GM21619 (cell line): Measurements from ENCODE around the gene SF3A1.

Experiments used
- ATAC-seq: cut with Tn5 transposase; IDR thresholded peaks from one replicate; pipeline ENCODE4 v1.9.1; 2021; ENCODE audit not compliant: unreplicated experiment

SF3A1 gene

DNA sequence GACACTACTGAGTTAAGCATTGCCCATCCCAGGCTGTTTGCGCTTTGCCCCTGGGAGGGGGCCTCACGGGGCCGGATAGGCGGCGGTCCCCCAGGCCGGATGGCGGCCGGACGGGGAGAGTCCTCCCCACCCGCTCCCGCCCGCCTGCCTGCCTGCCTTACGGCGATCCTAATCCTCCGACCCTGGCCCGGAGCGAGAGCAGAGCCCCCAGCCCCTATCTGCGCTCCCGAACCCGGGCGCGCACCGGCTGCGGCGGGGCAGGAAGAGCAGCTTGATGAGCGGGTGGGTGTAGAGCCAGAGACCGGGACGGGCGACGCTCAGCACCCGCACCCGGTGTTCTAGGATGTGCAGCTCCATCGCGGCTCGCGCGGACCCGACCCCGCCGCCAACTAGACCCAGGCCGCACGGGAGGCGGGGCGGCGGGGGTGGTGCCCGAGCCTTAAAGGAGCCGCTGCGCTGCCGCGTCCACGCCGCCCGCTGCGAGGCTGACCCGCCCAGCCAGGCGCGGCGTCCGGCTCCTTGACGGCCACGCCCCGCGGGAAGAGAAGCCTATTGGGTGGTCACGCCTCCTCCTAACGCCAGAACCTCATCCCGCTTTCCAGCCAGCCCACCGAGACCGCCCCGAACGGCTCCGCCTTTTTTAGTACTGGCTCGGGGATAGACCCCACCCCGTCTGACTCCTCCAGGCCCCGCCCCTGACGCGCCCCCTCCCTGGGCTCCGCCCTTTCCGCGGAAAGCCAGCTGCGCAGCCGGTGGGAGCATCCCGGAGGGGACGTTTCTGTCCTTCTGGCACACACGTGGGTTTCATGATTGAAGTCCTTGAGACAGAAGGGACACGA is 67.3 kb downstream of the SF3A1 start, which contains the start of gene CASTOR1:
TSS of gene CASTOR1 (minus strand) at position 365 of the 839 bp plus-strand sequence. CDS start at position 357, 8 bp downstream.
- ATAC-seq, result peak; percentile 54

DNA sequence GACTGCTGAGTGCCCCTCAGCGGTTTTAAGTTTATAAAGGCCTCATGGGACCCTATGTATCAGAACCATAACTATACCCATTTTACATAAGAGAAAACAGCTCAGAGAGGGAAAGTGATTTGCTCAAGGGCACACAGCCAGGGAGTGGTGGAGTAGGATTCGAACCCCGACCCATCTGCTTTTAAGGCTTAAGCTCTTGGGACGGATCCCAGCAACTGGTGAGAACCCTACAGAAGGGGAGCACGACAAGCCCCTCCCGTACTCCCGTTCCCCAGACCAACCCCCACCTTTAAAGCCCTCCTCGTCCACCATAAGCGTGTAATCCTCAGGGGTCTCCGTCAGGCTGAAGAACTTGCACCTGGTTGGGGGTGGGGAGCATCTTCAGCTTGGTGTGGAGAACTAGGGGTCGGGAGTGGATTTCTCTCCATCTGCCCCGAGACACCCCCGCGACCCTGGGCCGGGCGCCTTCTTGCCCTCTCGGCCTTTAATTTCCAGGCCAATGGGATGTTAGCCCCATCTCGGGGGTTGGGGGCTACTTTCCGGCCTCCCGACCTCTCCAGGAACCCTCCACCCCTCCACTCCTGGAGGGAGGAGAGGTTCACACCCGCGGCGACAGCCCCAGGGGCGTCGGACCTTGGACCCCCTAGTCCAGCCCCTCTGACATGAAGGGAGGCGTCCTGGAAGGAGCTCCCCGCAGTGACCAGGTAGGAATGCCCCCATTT is 68.1 kb downstream of the SF3A1 start:
- no peak for ATAC-seq

DNA sequence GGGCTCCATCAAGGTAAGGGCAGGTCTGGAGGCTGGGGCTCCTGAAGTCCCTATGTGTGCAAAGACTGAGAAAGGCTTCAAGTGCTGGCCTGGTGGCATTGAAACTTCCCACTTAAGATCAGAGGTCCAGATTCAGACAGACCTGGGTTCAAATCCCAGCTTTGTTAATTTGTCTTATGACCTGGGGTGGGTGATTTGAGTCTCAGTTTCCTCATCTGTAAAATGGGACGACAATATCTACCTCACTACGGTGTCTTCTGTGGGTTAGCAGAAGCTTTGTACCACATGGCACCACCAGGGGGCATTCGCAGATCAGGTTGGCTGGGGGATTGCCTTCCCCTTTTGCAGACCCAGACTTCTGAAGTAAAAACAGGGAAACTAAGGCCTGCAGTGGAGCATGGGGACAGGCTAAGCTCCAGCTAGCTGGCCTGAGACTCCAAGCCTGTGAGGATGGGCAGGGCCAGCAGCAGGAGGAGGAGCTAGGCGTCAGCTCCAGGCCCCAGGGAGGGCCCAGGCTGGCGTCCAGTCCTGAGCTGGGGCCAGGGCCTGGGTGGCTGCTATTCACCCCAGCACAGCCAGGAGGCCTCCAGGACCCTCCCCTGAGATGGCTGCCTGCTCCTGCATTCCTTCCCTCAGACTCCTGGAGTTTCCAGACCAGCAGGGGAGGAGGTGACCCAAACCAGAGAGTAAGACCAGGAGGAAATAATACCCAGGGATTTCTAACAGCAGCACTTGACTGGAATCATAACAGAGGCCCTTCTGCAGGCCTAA is 68.9 kb downstream of the SF3A1 start:
- no peak for ATAC-seq

DNA sequence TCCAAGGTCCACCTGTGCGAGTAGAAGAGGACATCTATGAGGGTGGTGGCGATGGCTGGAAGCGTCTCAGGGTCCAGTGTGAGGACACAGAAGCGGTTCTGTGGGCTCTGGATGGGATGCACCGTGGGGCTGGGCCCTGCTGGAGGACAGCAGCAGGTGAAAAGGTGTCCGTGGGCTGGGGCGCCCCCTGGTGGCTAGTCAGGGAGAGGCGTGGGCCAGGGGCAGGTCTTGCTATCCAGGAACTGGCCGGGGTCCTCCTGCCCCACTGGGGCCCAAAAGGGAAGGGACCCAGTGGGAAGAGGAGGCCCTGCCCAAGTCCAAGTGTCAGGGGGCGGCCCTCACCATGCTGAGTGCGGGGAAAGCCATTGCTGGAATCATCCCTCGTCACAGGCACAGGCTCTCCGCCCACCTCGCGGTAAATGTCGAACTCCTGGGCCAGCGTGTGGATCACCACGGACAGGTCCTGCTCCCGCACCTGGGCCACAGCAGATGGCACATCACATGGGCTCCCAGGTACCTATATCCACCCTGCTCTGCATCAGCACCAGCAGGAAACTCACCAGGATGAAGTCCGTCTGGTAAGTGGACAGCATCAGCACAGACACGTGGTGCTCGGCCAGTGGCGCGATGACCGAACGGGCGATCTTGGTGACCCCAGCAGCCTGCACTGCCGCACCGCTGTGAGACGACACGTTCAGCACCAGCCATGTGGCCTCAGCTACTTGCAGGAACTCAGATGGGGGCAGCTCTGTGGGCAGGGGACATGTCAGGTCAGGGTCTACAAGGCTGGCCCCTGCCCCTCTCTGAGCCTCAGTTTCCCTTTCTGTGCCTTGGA is 69.7 kb downstream of the SF3A1 start:
- ATAC-seq, result no peak

DNA sequence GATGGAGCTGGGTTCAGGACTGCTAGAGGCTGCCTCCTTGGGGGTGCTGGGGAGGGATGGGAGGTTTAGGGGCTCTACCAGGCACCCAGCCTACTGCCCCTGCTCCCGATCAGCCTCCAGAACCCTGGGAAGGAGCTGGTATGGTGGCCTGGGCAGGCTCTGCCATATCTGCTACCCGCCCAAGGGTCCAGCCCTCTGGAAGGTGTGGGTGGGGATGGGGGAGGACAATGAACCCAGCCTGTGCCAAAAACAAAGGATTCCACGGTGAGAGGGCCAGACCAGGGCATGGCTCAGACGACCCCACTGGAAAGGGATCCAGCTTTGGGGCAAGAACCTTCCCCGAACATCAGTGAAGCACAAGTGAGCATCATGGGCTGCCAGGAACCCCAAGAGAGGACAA is 70.4 kb downstream of the SF3A1 start:
- no peak for ATAC-seq

DNA sequence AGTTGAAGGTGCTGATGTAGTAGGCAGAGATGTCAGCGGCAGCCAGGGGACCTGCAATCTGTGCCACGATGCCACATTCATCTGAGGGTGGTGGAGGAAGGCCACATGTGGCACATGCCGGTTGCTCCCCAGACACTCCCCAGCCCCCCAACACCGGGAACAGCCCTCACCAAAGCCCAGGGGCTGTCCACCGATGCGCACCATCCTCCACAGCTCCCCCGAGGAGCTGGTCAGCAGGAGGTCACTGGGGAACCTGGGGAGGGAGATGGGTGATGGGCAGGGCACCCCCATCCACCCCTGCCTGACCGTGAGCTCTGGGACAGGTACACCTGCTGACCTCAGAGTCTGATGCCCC is 70.9 kb downstream of the SF3A1 start:
- no peak for ATAC-seq

DNA sequence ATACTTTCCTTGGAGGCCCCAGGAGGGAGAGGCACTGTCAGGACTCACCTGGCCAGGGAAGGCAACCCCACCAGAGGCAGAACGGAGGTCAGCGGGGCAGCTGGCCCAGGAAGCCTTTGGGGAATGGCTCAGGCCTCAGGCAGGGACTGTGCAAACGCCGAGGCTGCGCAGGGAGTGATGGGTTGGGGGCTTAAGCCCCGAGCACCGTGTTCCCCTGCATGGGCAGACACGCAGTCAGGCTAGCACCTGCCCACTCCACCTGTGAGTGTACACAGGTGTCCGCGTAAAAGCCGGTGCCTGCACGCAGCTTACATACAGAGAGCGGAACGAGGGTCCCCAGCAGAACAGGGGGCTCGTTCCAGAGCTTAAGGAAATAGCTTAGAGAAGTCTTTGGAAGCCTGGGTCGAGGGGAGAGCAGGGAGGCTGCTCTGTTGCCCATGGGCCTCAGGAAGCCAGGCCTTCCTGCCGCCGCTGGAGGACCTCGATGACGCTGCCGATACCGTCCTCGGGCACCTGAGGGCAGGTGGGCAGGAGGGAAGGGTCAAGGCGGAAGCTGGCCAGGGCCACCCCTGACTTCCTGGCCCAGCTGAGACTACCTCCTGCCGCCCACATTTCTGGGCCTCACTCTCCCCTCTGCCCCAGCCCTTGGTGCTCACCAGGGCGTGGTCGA is 71.4 kb downstream of the SF3A1 start:
- no peak for ATAC-seq

DNA sequence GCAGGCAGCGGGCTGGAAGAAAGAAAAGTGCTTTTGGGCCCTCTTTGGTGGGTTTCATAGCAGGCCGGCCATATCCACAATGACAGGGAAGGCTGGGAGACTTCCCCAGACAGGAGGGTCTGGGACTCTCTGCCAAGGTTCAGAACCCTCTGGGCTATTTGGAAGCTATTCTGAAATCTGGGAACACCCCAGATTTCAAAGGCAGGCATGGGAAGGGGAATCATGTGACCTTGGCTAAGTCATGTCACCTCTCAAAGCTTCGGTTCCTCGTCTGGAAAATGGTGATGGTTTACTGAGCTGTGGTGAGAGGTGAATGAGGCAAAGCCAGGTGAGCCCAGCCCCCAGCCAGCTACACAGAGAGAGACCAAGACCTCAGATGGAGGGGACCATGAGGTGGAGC is 72.0 kb downstream of the SF3A1 start:
- no peak for ATAC-seq

DNA sequence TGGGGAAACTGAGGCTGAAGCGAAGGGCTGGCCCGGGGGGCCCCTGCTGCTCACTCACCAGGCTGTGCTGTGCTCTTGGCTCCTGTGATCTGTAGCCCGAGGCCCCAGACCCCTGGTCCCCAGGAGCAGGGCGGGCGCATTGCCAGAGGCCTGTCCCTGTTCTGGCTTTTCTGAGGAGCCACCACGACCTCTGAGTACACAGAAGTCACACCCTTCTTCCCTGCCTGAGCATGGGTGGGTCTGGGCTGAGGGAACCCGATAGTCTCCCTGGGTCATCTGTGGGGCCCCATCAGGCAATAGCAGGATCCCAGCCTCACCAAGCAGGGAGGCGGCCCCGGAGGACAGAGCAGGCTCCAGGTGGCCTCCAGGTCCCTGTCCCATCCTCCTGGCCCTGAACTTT is 72.5 kb downstream of the SF3A1 start:
- no peak for ATAC-seq

DNA sequence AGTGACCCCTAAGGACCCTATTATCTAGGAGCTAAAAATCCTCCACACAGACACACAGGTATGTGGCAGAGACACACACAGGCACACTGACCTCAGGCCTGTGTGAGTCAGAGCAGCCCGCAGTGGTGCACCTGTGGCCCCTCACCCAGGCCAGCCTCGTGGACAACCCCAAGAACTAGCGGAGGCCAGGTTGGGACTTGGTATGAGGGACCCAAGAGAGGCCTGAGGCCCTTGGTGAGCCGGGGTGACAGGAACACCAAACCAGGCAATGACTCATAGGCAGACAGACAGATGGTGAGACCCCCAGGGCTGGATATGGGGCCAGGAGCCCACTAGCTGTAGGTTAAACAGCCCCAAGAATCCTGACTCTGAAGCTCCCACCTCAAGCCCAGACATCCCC is 73.4 kb downstream of the SF3A1 start:
- ATAC-seq, result no peak

DNA sequence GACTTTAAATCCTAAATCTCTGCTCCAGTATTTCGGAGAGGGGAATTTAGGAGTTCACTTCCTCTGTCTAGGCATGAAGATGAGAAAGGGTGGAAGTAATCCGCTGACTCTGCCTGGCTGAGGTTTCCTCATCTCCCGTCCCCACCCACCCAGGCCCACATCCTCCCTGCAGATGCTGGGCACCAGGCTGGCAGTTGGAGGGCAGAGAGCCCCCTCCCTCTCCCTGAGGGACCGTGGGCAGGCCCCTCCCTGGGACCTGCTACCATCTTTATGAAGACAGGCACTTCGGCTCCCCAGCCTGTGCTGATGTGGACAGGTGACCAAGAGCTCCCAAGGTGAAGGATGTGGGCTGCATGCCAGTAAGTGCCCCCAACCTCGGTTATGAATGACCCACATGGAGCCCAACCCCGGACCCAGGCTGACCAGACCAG is 74.1 kb downstream of the SF3A1 start:
- ATAC-seq, result no peak
